ENCODE results near the gene TMOD1.

DNA sequence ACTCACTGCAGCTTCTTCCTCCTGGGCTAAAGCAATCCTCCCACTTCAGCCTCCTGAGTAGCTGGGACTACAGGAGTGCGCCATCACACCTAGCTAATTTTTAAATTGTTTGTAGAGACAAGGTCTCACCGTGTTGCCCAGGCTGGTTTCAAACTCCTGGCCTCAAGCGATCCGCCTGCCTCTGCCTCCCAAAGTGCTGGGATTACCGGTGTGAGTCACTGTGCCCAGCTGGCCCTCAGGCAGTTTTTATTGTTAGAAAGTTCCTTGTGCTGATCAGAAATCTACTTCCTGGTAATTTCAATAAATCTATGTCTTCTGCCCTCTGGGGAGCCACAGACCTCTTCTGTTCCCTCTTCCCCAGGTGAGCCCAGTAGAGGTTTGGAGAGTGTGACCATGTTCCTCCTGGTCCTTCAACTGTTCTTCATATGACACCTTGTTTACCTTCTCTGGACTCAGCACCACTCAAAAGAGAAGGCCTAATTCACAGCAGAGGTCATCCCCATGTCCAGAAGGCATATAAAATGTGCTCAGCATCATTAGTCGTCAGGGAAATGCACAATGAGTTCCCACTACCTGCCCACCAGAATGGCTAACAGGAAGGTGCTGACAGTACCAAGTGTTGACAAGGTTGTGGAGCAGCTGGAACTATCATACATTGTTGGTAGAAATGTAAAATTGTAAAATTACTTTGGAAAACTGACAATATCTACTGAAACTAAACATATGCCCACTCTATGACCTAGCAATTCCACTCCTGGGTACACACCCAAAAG, 10.4 kb downstream of the TMOD1 start:
- TF ChIP-seq CTCF (IDR thresholded peaks at IDR 0.05; ENCODE audit: low read depth, low read length) (no peak), EZH2phosphoT487 (IDR thresholded peaks at IDR 0.05; ENCODE audit: low read depth) (no peak)

Measured in OCI-LY3 (cell line).